OCI-LY1 (cell line): ENCODE results near the gene RPS6KA3.

ENCODE experiments used
- CTCF ChIP-seq: fragments of 200-600 bp; sonication (generic), shearing (Covaris generic); IDR thresholded peaks from 2 replicates; pipeline ENCODE4 v1.5.1; 2017; ENCODE audit warnings: mild to moderate bottlenecking, antibody characterized with exemption, low read length, moderate library complexity, mixed read lengths
- EZH2 ChIP-seq: fragments of 200-600 bp; sonication (generic), shearing (Covaris generic); IDR thresholded peaks from 2 replicates; pipeline ENCODE4 v1.8.0; 2017; ENCODE audit warnings: borderline replicate concordance, mixed run types, mild to moderate bottlenecking, antibody characterized with exemption, low read length, moderate library complexity, mixed read lengths

- TF ChIP-seq CTCF (no peak), EZH2 (no peak)
These were observed 148.5 kb downstream of the RPS6KA3 start for GRCh38 chrX:20118065-20118824.
